C4-2B (cell line): ENCODE measurements around the gene SLC44A1.

Experiments
- H3K27ac ChIP-seq: fragments of 450-650 bp; 2 replicates; pipeline ENCODE4 v1.5.1; 2017
- ZFX ChIP-seq: fragments of 450-650 bp; IDR thresholded peaks from 2 replicates; pipeline ENCODE4 v1.6.1; 2017
- TF ChIP-seq, protein P1 (sequence below): fragments of 450-650 bp; conservative IDR thresholded peaks from 2 replicates; pipeline ENCODE4 v1.5.1; 2017; ENCODE audit warnings: mild to moderate bottlenecking

The SLC44A1 gene

DNA sequence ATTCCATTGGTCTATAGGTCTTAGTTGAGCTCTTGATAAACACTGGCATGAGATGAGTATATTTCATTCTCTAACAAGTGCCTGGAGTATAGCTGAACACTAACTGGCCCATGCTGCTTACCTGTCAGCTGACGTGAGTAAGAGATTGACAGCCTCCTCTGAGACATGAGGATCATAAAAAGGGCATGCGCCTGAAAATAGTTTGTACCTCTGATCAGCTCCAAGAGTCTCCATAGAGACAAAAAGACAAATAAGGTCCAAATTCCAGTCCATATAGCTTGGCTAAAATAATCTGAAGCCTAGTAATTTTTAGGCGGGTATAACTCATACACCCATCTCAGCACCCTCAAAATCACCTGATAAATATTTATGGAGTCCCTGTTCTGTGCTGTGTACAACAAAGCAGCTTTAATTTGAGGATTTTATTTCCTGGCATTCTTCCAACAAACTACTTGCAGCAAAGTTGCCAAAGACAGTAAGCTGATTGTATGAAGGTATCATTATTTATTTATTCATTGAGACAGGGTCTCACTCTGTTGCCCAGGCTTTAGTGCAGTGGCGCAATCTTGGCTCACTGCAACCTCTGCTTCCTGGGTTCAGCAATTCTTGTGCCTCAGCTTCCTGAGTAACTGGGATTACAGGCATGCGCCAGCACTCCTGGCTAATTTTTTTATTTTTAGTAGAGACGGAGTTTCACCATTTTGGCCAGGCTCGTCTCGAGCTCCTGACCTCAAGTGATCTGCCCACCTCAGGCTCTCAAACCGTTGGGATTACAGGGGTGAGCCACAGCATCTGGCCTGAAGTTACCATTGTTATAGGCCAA lies 187.2 kb downstream of the SLC44A1 start:
- no peak for TF ChIP-seq ZFX
- TF ChIP-seq, protein P1, sequence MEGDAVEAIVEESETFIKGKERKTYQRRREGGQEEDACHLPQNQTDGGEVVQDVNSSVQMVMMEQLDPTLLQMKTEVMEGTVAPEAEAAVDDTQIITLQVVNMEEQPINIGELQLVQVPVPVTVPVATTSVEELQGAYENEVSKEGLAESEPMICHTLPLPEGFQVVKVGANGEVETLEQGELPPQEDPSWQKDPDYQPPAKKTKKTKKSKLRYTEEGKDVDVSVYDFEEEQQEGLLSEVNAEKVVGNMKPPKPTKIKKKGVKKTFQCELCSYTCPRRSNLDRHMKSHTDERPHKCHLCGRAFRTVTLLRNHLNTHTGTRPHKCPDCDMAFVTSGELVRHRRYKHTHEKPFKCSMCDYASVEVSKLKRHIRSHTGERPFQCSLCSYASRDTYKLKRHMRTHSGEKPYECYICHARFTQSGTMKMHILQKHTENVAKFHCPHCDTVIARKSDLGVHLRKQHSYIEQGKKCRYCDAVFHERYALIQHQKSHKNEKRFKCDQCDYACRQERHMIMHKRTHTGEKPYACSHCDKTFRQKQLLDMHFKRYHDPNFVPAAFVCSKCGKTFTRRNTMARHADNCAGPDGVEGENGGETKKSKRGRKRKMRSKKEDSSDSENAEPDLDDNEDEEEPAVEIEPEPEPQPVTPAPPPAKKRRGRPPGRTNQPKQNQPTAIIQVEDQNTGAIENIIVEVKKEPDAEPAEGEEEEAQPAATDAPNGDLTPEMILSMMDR: no peak
- no peak overlapping the region for H3K27ac ChIP-seq

DNA sequence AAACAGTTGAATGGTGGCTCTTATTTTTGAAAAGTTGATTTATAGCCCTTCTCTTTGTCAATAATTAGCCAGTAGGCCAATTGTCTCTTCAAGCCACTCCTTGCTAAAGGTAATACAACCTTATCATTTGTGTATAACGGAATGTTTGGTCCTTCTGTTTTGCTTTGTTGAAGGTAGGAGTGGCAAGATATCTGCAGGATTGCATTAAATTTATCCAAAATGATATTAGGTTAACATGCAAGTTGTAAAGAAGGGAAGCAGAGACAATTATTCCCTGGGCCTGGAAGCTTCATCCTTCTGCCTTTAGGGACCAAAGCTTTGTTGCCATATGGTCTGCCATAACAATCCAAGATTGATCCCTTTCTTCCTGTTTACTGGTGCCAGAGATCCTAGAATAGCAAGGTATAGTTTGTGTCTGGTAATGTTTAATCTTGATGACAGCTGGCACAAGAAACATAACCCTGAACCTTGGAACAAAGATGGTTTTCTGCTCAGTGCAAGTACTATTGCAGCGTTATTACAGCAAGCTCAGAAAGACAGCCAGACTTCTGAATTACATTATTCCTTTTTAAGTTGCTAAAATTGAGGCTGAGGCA lies 187.9 kb downstream of the SLC44A1 start:
- TF ChIP-seq, protein P1: no peak
- no peak for TF ChIP-seq ZFX
- no peak overlapping the region for H3K27ac ChIP-seq

DNA sequence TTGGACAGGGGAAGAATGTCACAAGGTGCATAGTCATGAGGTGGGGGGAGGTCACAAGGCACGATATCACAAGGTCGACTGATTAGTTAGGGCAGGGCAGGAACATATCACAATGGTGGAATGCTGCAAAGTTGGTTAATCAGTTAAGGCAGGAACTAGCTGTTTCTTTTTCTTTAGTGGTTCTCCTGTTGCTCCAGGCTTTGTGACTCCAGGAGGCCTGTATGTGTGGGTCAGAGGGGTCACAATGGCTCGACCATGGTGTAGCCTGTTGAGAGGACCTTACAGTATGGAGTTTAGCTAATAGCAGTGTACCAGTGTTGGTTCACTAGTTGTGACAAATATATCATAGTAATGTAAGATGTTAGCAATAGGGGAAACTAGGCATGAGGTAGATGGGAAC lies 191.0 kb downstream of the SLC44A1 start:
- TF ChIP-seq, protein P1: no peak
- TF ChIP-seq ZFX: no peak
- H3K27ac ChIP-seq: no peak overlapping the region

DNA sequence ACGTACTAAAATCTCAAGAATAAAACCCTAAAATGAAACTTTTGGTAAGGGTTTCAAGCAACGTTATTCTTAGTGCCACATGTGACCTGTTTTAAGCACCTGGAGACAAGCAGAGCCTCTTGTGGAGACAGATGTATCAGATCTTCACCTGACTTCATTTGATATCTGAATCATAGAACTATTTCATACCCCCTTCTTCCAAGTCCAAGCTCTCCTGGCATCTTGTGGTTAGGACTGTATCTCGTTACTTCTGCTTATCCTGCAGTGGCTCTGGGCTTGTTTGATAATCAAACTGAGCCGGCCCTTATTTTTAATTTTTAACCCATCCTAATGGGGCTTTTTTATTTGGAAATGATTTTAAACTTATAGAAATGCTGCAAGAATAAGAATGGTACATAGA lies 192.3 kb downstream of the SLC44A1 start:
- H3K27ac ChIP-seq: no peak overlapping the region
- TF ChIP-seq ZFX: no peak
- TF ChIP-seq, protein P1: no peak

DNA sequence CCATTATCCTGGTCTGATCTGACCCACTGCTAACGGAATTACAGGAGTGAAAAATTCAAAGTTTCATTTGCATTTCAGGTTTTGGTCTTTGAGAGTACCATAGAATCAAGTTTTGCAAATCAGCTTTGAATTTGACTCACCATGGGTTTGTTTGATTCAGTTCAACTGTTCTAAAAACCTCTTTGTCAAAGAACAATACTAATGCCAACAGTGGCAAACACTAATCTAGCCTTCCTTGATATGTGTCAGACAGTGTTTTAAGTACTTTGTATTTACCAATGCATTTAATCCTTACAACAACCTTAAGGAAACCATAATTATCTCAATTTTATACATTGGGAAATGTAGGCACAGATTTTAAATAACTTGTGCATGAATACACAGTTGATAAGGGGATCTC lies 193.3 kb downstream of the SLC44A1 start:
- TF ChIP-seq, protein P1: no peak
- no peak for TF ChIP-seq ZFX
- no peak overlapping the region for H3K27ac ChIP-seq

DNA sequence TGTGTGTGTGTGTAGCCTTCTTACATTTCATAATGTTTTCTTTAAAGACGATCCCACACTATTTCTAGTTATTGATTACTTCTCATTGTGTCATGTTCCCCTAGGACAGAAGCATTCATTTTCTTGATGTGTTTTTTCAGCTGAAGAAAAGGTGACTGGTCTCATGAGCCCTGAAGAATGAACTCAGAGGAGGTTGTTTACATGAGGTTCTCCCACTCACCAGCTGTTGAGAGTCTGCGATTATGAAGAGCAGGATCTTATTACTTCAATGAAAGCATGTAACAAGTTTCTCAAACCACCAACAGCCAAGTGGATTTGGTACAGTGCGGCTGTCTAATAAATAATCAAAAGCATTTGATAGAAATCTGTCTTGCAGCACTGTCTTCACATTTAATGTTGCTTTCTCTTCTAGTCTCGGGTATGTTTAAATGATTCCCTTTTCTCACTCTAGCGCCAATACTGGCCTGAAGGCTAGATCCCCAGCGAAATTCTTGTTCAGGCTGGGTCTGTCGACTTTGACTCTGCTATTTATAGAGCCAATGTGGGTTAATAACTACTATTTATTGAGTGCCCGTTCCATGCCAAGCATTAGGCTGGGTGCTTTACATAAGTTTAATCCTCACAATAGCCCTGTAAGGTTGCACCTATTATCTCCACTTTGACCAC lies 193.8 kb downstream of the SLC44A1 start:
- no peak overlapping the region for H3K27ac ChIP-seq
- TF ChIP-seq, protein P1: no peak
- no peak for TF ChIP-seq ZFX

DNA sequence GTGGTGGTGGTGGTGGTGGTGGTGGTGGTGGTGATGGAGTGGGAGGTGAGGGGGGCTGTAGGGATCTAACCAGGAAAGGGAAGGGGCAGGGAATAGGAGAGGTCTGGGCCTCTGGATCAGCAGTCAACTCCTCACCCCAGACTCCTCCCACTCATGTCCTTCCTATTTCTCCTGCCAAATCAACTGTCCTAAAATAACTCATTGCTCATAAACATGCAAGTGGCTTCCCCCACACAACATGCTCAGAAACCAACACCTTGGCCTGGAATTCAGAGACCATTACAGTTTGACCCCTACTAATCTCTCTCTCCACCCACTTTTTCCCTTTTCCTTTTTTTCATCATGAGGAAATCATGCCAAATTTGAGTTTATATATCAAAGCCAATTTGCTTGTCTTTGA lies 195.0 kb downstream of the SLC44A1 start:
- TF ChIP-seq, protein P1: no peak
- TF ChIP-seq ZFX: no peak
- H3K27ac ChIP-seq: no peak overlapping the region
